Panc1 (cell line): ENCODE results near the gene SHANK2. TPM values are rescaled to one million over a fixed set of nuclear protein-coding genes. Genes with fewer than 3 reads are reported as not detected.

ENCODE experiments used
- ATAC-seq: fragments of 200-7000 bp; cut with Tn5 transposase; 2 replicates; pipeline ENCODE4 v1.9.1; 2020; ENCODE audit warnings: mild to moderate bottlenecking, moderate library complexity
- BruUV-seq: library from RNA; stranded (reverse); fragments of 400-500 nt; replicated peaks from 2 replicates; lab custom pipeline; 2021; lab: Mats Ljungman, UMichigan
- CTCF ChIA-PET: fragments of 300-600 bp; sonication (Branson Sonifier 250); formaldehyde crosslinking; loops from one replicate; lab custom pipeline; 2022; ENCODE audit warnings: antibody characterized with exemption; lab: Charles Lee
- POLR2A ChIA-PET: fragments of 300-600 bp; sonication (Branson Sonifier 250); formaldehyde crosslinking; loops from one replicate; lab custom pipeline; 2022; ENCODE audit warnings: antibody characterized with exemption; lab: Charles Lee
- DNase-seq: peaks from one replicate; pipeline ENCODE4 v3.0.0-alpha.2; 2010; ENCODE audit warnings: low read depth, low spot score
- H3K27ac ChIP-seq: 2 replicates; pipeline ENCODE4 v1.5.1; 2011; ENCODE audit warnings: mild to moderate bottlenecking, low read length, inconsistent platforms
- H3K27me3 ChIP-seq: fragments of 200-500 bp; sonication (Bioruptor generic); 2 replicates; pipeline ENCODE4 v1.6.0; 2014; ENCODE audit warnings: low read length, inconsistent platforms; ENCODE audit not compliant: control insufficient read depth, insufficient read depth
- H3K36me3 ChIP-seq: fragments of 200-500 bp; sonication (Bioruptor generic); 2 replicates; pipeline ENCODE4 v1.5.1; 2014; ENCODE audit warnings: inconsistent platforms, mild to moderate bottlenecking, low read length, moderate library complexity; ENCODE audit not compliant: control insufficient read depth, insufficient read depth
- H3K4me1 ChIP-seq: 2 replicates; pipeline ENCODE4 v1.5.1; 2011; ENCODE audit warnings: inconsistent platforms, mild to moderate bottlenecking, low read length, moderate library complexity; ENCODE audit not compliant: control insufficient read depth, insufficient read depth
- H3K4me3 ChIP-seq, 2 experiments: 2 replicates each; pipeline ENCODE4 v1.5.1; 2011 to 2012; ENCODE audit warnings: low read depth in 2 of 2, low read length in 2 of 2, mild to moderate bottlenecking in 2 of 2, inconsistent platforms in 1 of 2, moderate library complexity in 1 of 2
- H3K9me3 ChIP-seq: fragments of 200-500 bp; sonication (Bioruptor generic); 2 replicates; pipeline ENCODE4 v1.5.1; 2014; ENCODE audit warnings: low read depth, mild to moderate bottlenecking, inconsistent platforms, low read length, moderate library complexity; ENCODE audit not compliant: control insufficient read depth, insufficient read depth
- POLR2AphosphoS5 ChIP-seq: IDR thresholded peaks from 2 replicates; pipeline ENCODE4 v1.6.1; 2012; ENCODE audit warnings: mild to moderate bottlenecking, low read depth, low read length, moderate library complexity
- SIN3A ChIP-seq: IDR thresholded peaks from 2 replicates; pipeline ENCODE4 v1.6.1; 2012; ENCODE audit warnings: low read depth, mild to moderate bottlenecking, low read length, moderate library complexity, borderline replicate concordance; ENCODE audit not compliant: insufficient read depth
- TCF7L2 ChIP-seq: IDR thresholded peaks from 2 replicates; pipeline ENCODE4 v1.6.1; 2011; ENCODE audit warnings: mild to moderate bottlenecking, low read depth, low read length, inconsistent platforms
- in situ Hi-C: cut with HindIII; loops from 2 replicates; pipeline ENCODE4 v1.10.0; 2016; ENCODE audit warnings: low sequenced_read_pairs, low pct_unique_long_range_greater_than_20kb
- intact Hi-C: fragments of 100-400 bp; cut with micrococcal nuclease; formaldehyde crosslinking; loops from one replicate; pipeline ENCODE4 v1.10.0; 2022; ENCODE audit not compliant: unreplicated experiment
- total RNA-seq: library from RNA; stranded (reverse); gene quantifications from one replicate; pipeline ENCODE4 v1.2.1, GENCODE V29; 2021; ENCODE audit not compliant: unreplicated experiment
- TF ChIP-seq, protein P1 (sequence below), 2 experiments: IDR thresholded peaks; 2 replicates each; pipeline ENCODE4 v1.6.1; 2011 to 2012; ENCODE audit warnings: low read depth in 2 of 2, control low read depth in 1 of 2, low read length in 1 of 2, mild to moderate bottlenecking in 1 of 2, moderate library complexity in 1 of 2; ENCODE audit not compliant: insufficient read depth in 1 of 2
- TF ChIP-seq, protein P2 (sequence below): fragments of 450-650 bp; IDR thresholded peaks from 2 replicates; pipeline ENCODE4 v1.5.1; 2017; ENCODE audit warnings: mild to moderate bottlenecking

The SHANK2 gene
- total RNA-seq, 1 experiment from 2014 or later = 1.7 TPM

- DNase-seq (no peak), ATAC-seq (no peak)
- intact Hi-C loops = no loop called here
- Histone ChIP-seq H3K27me3 (no peaks in the 10 kb centered on the region), H3K9me3 (no peaks in the 10 kb centered on the region), H3K4me1 (0 out of 2 replicates have a peak, but pooled peaks cover 11% of the 10 kb centered on the region), H3K4me3 (no peak overlapping the region), H3K27ac (no peak overlapping the region), H3K36me3 (no peaks in the 10 kb centered on the region)
- BruUV-seq = no TSS peak
- no peak for TF ChIP-seq SIN3A
- no peak for TF ChIP-seq TCF7L2
- TF ChIP-seq POLR2AphosphoS5 = no peak
- TF ChIP-seq, protein P1, sequence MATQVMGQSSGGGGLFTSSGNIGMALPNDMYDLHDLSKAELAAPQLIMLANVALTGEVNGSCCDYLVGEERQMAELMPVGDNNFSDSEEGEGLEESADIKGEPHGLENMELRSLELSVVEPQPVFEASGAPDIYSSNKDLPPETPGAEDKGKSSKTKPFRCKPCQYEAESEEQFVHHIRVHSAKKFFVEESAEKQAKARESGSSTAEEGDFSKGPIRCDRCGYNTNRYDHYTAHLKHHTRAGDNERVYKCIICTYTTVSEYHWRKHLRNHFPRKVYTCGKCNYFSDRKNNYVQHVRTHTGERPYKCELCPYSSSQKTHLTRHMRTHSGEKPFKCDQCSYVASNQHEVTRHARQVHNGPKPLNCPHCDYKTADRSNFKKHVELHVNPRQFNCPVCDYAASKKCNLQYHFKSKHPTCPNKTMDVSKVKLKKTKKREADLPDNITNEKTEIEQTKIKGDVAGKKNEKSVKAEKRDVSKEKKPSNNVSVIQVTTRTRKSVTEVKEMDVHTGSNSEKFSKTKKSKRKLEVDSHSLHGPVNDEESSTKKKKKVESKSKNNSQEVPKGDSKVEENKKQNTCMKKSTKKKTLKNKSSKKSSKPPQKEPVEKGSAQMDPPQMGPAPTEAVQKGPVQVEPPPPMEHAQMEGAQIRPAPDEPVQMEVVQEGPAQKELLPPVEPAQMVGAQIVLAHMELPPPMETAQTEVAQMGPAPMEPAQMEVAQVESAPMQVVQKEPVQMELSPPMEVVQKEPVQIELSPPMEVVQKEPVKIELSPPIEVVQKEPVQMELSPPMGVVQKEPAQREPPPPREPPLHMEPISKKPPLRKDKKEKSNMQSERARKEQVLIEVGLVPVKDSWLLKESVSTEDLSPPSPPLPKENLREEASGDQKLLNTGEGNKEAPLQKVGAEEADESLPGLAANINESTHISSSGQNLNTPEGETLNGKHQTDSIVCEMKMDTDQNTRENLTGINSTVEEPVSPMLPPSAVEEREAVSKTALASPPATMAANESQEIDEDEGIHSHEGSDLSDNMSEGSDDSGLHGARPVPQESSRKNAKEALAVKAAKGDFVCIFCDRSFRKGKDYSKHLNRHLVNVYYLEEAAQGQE (IDR thresholded peaks at IDR 0.05; ENCODE audit: insufficient read depth in 1 of 2, low read depth in 2 of 2, low read length in 1 of 2) = no peak
- TF ChIP-seq, protein P2, sequence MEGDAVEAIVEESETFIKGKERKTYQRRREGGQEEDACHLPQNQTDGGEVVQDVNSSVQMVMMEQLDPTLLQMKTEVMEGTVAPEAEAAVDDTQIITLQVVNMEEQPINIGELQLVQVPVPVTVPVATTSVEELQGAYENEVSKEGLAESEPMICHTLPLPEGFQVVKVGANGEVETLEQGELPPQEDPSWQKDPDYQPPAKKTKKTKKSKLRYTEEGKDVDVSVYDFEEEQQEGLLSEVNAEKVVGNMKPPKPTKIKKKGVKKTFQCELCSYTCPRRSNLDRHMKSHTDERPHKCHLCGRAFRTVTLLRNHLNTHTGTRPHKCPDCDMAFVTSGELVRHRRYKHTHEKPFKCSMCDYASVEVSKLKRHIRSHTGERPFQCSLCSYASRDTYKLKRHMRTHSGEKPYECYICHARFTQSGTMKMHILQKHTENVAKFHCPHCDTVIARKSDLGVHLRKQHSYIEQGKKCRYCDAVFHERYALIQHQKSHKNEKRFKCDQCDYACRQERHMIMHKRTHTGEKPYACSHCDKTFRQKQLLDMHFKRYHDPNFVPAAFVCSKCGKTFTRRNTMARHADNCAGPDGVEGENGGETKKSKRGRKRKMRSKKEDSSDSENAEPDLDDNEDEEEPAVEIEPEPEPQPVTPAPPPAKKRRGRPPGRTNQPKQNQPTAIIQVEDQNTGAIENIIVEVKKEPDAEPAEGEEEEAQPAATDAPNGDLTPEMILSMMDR = no peak
- ChIA-PET CTCF (interaction anchor here (0.5 kb wide), 1 partner anchor 27 kb away, joined by 9 read pairs; no protein-coding TSS in a partner anchor), POLR2A (interaction anchor here (0.6 kb wide), 1 partner anchor 49 kb away, joined by 8 read pairs; no protein-coding TSS in a partner anchor)
- in situ Hi-C loops = no loop called here
These were observed 48.9 kb upstream of the SHANK2 start for GRCh38 chr11:71301046-71301857.

- no peak for DNase-seq
- in situ Hi-C loops = no loop called here
- ChIA-PET CTCF (no interaction called here), POLR2A (no interaction called here)
- Histone ChIP-seq H3K4me3 (no peak overlapping the region), H3K27ac (no peak overlapping the region; the same call in 1 of the 2 replicates), H3K36me3 (no peaks in the 10 kb centered on the region), H3K27me3 (no peaks in the 10 kb centered on the region), H3K9me3 (no peaks in the 10 kb centered on the region), H3K4me1 (0 out of 2 replicates have a peak, but pooled peaks cover 11% of the 10 kb centered on the region)
- intact Hi-C loops = no loop called here
- no peak for ATAC-seq
- TF ChIP-seq, protein P1 (IDR thresholded peaks at IDR 0.05; ENCODE audit: insufficient read depth in 1 of 2, low read depth in 2 of 2, low read length in 1 of 2) = no peak
- TF ChIP-seq SIN3A (no peak), POLR2AphosphoS5 (no peak), TCF7L2 (no peak)
- TF ChIP-seq, protein P2 = no peak
- BruUV-seq = no TSS peak
These were observed 47.8 kb upstream of the SHANK2 start for GRCh38 chr11:71300187-71300586.
